Measurements from ENCODE around the gene SPATA3. TPM values are rescaled to one million over a fixed set of nuclear protein-coding genes. Genes with fewer than 3 reads are reported as not detected.

Gene SPATA3
- total and polyA plus RNA-seq, 4 donors: not detected

DNA sequence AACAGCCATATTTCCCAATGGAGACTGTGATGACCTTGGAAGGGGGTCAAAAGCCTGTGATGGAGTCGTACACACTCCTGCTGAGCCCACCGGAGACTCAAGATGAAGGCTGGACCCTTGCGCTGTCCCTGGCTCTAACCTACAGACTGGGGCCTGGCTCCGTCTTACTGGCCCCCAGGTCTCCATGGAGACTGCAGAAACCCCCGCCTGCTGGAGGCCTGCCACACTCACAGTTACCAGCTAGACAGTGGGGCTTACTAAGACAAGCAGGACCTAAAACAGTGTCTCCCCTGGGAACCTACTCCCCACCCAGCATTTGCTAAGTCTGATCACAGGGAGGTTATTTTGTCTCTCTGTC, 51.0 kb downstream of the SPATA3 start:
- H3K4me3 ChIP-seq (ENCODE audit: low read depth in 1 of 3, low read length in 3 of 3): no peak overlapping the region
- peaks cover 20 to 66% (median 57%) of the 10 kb centered on the region in 4 donors for H3K4me1 ChIP-seq (ENCODE audit: control insufficient read depth in 4 of 4, insufficient read depth in 4 of 4, low read length in 3 of 4)
- H3K27me3 ChIP-seq (ENCODE audit: control insufficient read depth in 4 of 4, insufficient read depth in 4 of 4, low read length in 3 of 4): no peaks in the 10 kb centered on the region

More for the DNA sequence above, 51.0 kb downstream of the SPATA3 start:
- Histone ChIP-seq H3K9me3 (ENCODE audit: control insufficient read depth in 4 of 4, low read length in 3 of 4) (no peaks in the 10 kb centered on the region), H3K27ac (ENCODE audit: low read depth in 1 of 2, low read length in 2 of 2) (peak overlapping the region in 1 of 2 donors; percentile 45), H3K9ac (ENCODE audit: low read depth in 1 of 2, low read length in 2 of 2) (no peak overlapping the region), H3K36me3 (ENCODE audit: control insufficient read depth in 4 of 4, insufficient read depth in 3 of 4, low read depth in 1 of 4, low read length in 3 of 4) (peaks cover 6 to 22% (median 12%) of the 10 kb centered on the region in 4 donors)
- WGBS: 84% methylated on average over 5 of the region's 5 CpGs
- DNase-seq (ENCODE audit: low spot score): no peak
- TF ChIP-seq, protein P1, sequence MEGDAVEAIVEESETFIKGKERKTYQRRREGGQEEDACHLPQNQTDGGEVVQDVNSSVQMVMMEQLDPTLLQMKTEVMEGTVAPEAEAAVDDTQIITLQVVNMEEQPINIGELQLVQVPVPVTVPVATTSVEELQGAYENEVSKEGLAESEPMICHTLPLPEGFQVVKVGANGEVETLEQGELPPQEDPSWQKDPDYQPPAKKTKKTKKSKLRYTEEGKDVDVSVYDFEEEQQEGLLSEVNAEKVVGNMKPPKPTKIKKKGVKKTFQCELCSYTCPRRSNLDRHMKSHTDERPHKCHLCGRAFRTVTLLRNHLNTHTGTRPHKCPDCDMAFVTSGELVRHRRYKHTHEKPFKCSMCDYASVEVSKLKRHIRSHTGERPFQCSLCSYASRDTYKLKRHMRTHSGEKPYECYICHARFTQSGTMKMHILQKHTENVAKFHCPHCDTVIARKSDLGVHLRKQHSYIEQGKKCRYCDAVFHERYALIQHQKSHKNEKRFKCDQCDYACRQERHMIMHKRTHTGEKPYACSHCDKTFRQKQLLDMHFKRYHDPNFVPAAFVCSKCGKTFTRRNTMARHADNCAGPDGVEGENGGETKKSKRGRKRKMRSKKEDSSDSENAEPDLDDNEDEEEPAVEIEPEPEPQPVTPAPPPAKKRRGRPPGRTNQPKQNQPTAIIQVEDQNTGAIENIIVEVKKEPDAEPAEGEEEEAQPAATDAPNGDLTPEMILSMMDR (IDR thresholded peaks at IDR 0.05; ENCODE audit: low read depth, low read length, missing input control): no peak
- TF ChIP-seq, protein P2, sequence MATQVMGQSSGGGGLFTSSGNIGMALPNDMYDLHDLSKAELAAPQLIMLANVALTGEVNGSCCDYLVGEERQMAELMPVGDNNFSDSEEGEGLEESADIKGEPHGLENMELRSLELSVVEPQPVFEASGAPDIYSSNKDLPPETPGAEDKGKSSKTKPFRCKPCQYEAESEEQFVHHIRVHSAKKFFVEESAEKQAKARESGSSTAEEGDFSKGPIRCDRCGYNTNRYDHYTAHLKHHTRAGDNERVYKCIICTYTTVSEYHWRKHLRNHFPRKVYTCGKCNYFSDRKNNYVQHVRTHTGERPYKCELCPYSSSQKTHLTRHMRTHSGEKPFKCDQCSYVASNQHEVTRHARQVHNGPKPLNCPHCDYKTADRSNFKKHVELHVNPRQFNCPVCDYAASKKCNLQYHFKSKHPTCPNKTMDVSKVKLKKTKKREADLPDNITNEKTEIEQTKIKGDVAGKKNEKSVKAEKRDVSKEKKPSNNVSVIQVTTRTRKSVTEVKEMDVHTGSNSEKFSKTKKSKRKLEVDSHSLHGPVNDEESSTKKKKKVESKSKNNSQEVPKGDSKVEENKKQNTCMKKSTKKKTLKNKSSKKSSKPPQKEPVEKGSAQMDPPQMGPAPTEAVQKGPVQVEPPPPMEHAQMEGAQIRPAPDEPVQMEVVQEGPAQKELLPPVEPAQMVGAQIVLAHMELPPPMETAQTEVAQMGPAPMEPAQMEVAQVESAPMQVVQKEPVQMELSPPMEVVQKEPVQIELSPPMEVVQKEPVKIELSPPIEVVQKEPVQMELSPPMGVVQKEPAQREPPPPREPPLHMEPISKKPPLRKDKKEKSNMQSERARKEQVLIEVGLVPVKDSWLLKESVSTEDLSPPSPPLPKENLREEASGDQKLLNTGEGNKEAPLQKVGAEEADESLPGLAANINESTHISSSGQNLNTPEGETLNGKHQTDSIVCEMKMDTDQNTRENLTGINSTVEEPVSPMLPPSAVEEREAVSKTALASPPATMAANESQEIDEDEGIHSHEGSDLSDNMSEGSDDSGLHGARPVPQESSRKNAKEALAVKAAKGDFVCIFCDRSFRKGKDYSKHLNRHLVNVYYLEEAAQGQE (IDR thresholded peaks at IDR 0.05): no peak
- TF ChIP-seq HNF4G (IDR thresholded peaks at IDR 0.05) (no peak), EGR1 (IDR thresholded peaks at IDR 0.05; ENCODE audit: low read depth in 2 of 2) (no peak), HNF4A (conservative IDR thresholded peaks at IDR 0.05) (no peak), FOXA1 (IDR thresholded peaks at IDR 0.05) (no peak), JUND (IDR thresholded peaks at IDR 0.05) (no peak), FOXA2 (IDR thresholded peaks at IDR 0.05) (no peak), RAD21 (IDR thresholded peaks at IDR 0.05) (no peak), SP1 (IDR thresholded peaks at IDR 0.05) (no peak), NR2F2 (IDR thresholded peaks at IDR 0.05) (no peak), GABPA (IDR thresholded peaks at IDR 0.05 in 1 of 2, conservative IDR thresholded peaks at IDR 0.05 in 1 of 2) (no peak), TAF1 (conservative IDR thresholded peaks at IDR 0.05) (no peak), YY1 (IDR thresholded peaks at IDR 0.05) (no peak), RXRA (IDR thresholded peaks at IDR 0.05) (no peak)
- TF ChIP-seq, protein P3, sequence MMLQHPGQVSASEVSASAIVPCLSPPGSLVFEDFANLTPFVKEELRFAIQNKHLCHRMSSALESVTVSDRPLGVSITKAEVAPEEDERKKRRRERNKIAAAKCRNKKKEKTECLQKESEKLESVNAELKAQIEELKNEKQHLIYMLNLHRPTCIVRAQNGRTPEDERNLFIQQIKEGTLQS (IDR thresholded peaks at IDR 0.05): no peak
- TF ChIP-seq, protein P4, sequence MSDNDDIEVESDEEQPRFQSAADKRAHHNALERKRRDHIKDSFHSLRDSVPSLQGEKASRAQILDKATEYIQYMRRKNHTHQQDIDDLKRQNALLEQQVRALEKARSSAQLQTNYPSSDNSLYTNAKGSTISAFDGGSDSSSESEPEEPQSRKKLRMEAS (IDR thresholded peaks at IDR 0.05): no peak
- TF ChIP-seq, protein P5, sequence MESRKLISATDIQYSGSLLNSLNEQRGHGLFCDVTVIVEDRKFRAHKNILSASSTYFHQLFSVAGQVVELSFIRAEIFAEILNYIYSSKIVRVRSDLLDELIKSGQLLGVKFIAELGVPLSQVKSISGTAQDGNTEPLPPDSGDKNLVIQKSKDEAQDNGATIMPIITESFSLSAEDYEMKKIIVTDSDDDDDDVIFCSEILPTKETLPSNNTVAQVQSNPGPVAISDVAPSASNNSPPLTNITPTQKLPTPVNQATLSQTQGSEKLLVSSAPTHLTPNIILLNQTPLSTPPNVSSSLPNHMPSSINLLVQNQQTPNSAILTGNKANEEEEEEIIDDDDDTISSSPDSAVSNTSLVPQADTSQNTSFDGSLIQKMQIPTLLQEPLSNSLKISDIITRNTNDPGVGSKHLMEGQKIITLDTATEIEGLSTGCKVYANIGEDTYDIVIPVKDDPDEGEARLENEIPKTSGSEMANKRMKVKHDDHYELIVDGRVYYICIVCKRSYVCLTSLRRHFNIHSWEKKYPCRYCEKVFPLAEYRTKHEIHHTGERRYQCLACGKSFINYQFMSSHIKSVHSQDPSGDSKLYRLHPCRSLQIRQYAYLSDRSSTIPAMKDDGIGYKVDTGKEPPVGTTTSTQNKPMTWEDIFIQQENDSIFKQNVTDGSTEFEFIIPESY (IDR thresholded peaks at IDR 0.05): no peak

Data from liver (tissue), 9 donors.